Prostate gland (tissue), 2 donors: Measurements from ENCODE around the gene ACOT2. TPM values are rescaled to one million over a fixed set of nuclear protein-coding genes. Genes with fewer than 3 reads are reported as not detected.

ENCODE experiments used
- DNase-seq: peaks from one replicate; pipeline ENCODE4 v3.0.0-alpha.2; 2019; ENCODE audit warnings: low spot score
- H3K27ac ChIP-seq, 2 donors: fragments of 200-600 bp; sonication (generic); 2 replicates each; pipeline ENCODE4 v1.5.1; 2017 to 2019
- H3K27me3 ChIP-seq: fragments of 200-600 bp; sonication (generic); replicated peaks from 2 replicates; pipeline ENCODE4 v1.5.1; 2019; ENCODE audit not compliant: insufficient read depth
- H3K36me3 ChIP-seq, 2 donors: fragments of 200-600 bp; sonication (generic); 1 replicate in 1 of 2; 2 replicates in 1 of 2; pipeline versions ENCODE4 v1.5.1 to v1.8.1; 2017 to 2019
- H3K4me1 ChIP-seq: fragments of 200-600 bp; sonication (generic); replicated peaks from 2 replicates; pipeline ENCODE4 v1.5.1; 2019
- H3K4me3 ChIP-seq, 2 donors: fragments of 200-600 bp; sonication (generic); 2 replicates each; pipeline ENCODE4 v1.5.1; 2017 to 2019
- H3K9me3 ChIP-seq: fragments of 200-600 bp; sonication (generic); 2 replicates; pipeline ENCODE4 v1.5.1; 2017
- POLR2A ChIP-seq: fragments of 450-650 bp; IDR thresholded peaks from one replicate; pipeline ENCODE4 v1.6.1; 2016; ENCODE audit warnings: antibody characterized with exemption, mild to moderate bottlenecking
- POLR2AphosphoS5 ChIP-seq: sonication (generic); formaldehyde crosslinking; IDR thresholded peaks from one replicate; pipeline ENCODE4 v1.6.1; 2017; ENCODE audit warnings: antibody characterized with exemption
- WGBS: methylation state at CpG from one replicate; pipeline ENCODE4 v1.1.5; 2018; 5-methylcytosine and 5-hydroxymethylcytosine counted together
- intact Hi-C: fragments of 100-400 bp; cut with DNase I; formaldehyde crosslinking; loops from one replicate; pipeline ENCODE4 v1.14.2; 2022
- total RNA-seq, 2 donors: library from RNA; depleted of rRNA; stranded (reverse); fragments of >200 nt; gene quantifications; one replicate each; pipeline ENCODE4 v1.1.0, GENCODE V29; 2016
- TF ChIP-seq, protein P1 (sequence below), 4 experiments: fragments of 200-600 bp in 2 of 4; fragments of 450-650 bp in 2 of 4; sonication (generic) in 2 of 4; IDR thresholded peaks; 1 replicate in 3 of 4; 2 replicates in 1 of 4; pipeline ENCODE4 v1.5.1; 2016 to 2019; ENCODE audit warnings: antibody characterized with exemption in 4 of 4, mild to moderate bottlenecking in 2 of 4, moderate library complexity in 2 of 4

ACOT2 gene
- total RNA-seq, 2 donors from 2014 or later: 37.4 to 39.0 TPM

DNA sequence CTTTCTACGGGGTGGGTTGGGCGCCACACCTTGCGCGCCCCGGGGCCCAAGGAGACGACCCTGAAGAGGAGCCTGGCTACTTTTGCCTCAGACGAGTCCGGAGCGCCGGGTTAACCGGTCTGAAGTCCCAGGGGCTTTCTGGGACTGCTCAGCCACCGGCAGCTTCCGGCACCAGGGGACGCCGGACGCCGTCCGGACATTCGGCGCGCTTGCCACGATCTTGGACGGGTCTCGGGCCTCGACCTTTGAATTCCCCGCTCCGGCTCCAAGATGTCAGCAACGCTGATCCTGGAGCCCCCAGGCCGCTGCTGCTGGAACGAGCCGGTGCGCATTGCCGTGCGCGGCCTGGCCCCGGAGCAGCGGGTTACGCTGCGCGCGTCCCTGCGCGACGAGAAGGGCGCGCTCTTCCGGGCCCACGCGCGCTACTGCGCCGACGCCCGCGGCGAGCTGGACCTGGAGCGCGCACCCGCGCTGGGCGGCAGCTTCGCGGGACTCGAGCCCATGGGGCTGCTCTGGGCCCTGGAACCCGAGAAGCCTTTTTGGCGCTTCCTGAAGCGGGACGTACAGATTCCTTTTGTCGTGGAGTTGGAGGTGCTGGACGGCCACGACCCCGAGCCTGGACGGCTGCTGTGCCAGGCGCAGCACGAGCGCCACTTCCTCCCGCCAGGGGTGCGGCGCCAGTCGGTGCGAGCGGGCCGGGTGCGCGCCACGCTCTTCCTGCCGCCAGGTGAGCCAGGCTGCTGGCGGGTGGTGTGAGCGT lies 22.9 kb downstream of the ACOT2 start, which contains the start of gene ACOT4:
Gene ACOT4 (plus strand): TSS at position 184 of the 760 bp plus-strand sequence. CDS start 87 bp downstream, at position 271.
- no peaks in the 10 kb centered on the region for H3K36me3 ChIP-seq
- no peaks in the 10 kb centered on the region for H3K27me3 ChIP-seq
- no peak for DNase-seq
- H3K27ac ChIP-seq: peak within 1 kb of the TSS; percentile 27 to 60
- intact Hi-C loops: no loop called here
- 1% methylated on average over 86 of the region's 89 CpGs for WGBS
- TF ChIP-seq, protein P1, sequence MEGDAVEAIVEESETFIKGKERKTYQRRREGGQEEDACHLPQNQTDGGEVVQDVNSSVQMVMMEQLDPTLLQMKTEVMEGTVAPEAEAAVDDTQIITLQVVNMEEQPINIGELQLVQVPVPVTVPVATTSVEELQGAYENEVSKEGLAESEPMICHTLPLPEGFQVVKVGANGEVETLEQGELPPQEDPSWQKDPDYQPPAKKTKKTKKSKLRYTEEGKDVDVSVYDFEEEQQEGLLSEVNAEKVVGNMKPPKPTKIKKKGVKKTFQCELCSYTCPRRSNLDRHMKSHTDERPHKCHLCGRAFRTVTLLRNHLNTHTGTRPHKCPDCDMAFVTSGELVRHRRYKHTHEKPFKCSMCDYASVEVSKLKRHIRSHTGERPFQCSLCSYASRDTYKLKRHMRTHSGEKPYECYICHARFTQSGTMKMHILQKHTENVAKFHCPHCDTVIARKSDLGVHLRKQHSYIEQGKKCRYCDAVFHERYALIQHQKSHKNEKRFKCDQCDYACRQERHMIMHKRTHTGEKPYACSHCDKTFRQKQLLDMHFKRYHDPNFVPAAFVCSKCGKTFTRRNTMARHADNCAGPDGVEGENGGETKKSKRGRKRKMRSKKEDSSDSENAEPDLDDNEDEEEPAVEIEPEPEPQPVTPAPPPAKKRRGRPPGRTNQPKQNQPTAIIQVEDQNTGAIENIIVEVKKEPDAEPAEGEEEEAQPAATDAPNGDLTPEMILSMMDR (IDR thresholded peaks at IDR 0.05): peak in 2 of 4 experiments; percentile 27 to 33
- TF ChIP-seq POLR2A (no peak), POLR2AphosphoS5 (no peak)
- no peaks in the 10 kb centered on the region for H3K9me3 ChIP-seq
- H3K4me1 ChIP-seq: no peaks in the 10 kb centered on the region
- peak within 1 kb of the TSS; percentile 50 to 58 for H3K4me3 ChIP-seq

DNA sequence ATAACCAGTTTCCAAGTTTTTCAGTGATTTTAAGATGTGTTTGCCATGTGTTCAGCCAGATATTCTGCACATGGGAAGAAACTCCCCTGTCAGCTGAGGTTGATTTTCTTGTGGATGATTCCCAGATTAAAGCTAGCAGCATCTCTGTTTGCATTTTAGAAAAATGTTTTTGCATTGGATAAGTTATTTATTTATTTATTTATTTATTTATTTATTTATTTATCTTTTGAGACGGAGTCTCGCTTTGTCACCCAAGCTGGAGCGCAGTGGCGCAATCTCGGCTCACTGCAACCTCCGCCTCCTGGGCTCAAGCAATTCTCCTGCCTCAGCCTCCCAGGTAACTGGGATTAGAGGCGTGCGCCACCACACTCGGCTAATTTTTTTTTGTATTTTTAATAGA lies 25.5 kb downstream of the ACOT2 start:
- Histone ChIP-seq H3K4me3 (no peak overlapping the region), H3K27ac (no peak overlapping the region), H3K36me3 (no peaks in the 10 kb centered on the region), H3K27me3 (no peaks in the 10 kb centered on the region), H3K4me1 (no peaks in the 10 kb centered on the region), H3K9me3 (no peaks in the 10 kb centered on the region)
- DNase-seq: no peak
- intact Hi-C loops: no loop called here
- 90% methylated on average over 9 of the region's 9 CpGs for WGBS
- no peak for TF ChIP-seq POLR2A

DNA sequence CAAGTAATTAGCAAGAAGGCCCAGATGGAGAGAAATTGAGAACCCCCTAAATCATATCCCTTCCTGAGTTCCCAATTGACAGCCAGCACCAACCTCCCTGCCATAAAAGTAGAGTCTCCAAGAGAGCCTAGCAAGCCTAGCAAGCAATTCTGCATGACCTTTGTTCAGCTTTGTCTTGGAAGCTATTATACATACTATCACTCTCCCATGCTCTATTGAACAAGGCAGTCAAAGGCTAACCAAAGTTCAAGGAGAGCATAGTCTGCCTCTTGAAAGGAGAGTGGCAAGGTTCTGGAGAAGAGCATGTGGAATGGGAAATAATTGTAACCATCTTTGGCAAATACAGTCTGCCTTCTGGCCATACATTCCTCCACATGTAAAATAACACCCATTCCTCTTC lies 30.5 kb downstream of the ACOT2 start:
- no peaks in the 10 kb centered on the region for H3K36me3 ChIP-seq
- H3K27ac ChIP-seq: no peak overlapping the region
- no peak overlapping the region for H3K4me3 ChIP-seq
- no peak for DNase-seq
- H3K9me3 ChIP-seq: no peaks in the 10 kb centered on the region
- TF ChIP-seq POLR2A (no peak), POLR2AphosphoS5 (no peak)
- TF ChIP-seq, protein P1 (IDR thresholded peaks at IDR 0.05): no peak
- intact Hi-C loops: no loop called here
- no peaks in the 10 kb centered on the region for H3K27me3 ChIP-seq
- H3K4me1 ChIP-seq: no peaks in the 10 kb centered on the region

DNA sequence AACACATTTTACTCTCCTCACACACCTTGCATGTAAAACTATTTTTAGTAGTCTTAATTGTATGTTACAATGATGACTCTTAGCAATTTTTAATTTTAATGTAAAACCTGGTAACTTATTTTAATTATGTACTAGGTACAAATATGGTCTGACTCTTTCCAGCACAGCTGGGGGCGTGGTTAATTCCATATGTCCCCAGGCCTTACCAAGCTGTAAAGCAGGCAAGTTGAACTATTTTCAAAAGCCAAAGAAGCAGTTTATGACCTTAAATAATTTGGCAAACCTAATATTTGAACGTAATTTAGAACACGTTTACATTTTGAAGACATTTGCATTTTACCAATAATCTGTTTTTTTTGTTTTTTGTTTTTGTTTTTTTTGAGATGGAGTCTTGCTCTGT lies 34.0 kb downstream of the ACOT2 start:
- WGBS: 74% methylated on average over 3 of the region's 3 CpGs
- H3K4me1 ChIP-seq: no peaks in the 10 kb centered on the region
- H3K9me3 ChIP-seq: no peaks in the 10 kb centered on the region
- H3K27ac ChIP-seq: no peak overlapping the region
- H3K36me3 ChIP-seq: no peaks in the 10 kb centered on the region
- H3K4me3 ChIP-seq: no peak overlapping the region
- TF ChIP-seq, protein P1 (IDR thresholded peaks at IDR 0.05): no peak
- TF ChIP-seq POLR2A (no peak), POLR2AphosphoS5 (no peak)
- H3K27me3 ChIP-seq: no peaks in the 10 kb centered on the region
- no peak for DNase-seq
- intact Hi-C loops: no loop called here

DNA sequence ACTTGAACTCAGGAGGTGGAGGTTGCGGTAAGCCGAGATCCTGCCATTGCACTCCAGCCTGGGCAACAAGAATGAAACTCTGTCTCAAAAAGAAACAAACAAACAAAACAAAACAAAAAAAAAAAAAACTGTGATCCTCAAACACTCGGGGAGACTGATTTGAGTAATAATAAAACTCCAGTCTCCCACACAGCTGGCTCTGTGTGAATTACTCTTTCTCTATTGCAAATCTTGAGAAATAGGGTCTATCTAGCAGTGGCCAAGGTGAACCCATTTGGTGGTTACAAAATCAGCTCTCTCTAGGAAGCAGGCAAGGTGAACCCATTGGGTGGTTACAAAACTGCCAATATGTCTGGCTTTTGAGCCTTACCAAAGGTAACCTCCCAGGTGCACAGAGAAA lies 37.3 kb downstream of the ACOT2 start:
- Histone ChIP-seq H3K9me3 (no peaks in the 10 kb centered on the region), H3K27ac (no peak overlapping the region), H3K4me1 (no peaks in the 10 kb centered on the region), H3K4me3 (no peak overlapping the region), H3K27me3 (no peaks in the 10 kb centered on the region), H3K36me3 (no peaks in the 10 kb centered on the region)
- no peak for DNase-seq
- 86% methylated on average over 3 of the region's 3 CpGs for WGBS
- TF ChIP-seq, protein P1 (IDR thresholded peaks at IDR 0.05): no peak
- TF ChIP-seq POLR2A (no peak), POLR2AphosphoS5 (no peak)
- intact Hi-C loops: no loop called here
